GM12878 (cell line): ENCODE data around the gene RPS2. TPM values are rescaled to one million over a fixed set of nuclear protein-coding genes. Genes with fewer than 3 reads are reported as not detected.

Source experiments
- ATF2 ChIP-seq: IDR thresholded peaks from 2 replicates; pipeline ENCODE4 v1.6.1; 2012; ENCODE audit warnings: low read length, inconsistent platforms
- ATF7 ChIP-seq: fragments of 450-650 bp; IDR thresholded peaks from 2 replicates; pipeline ENCODE4 v1.6.1; 2016; ENCODE audit warnings: low read depth, mild to moderate bottlenecking
- BACH1 ChIP-seq: fragments of 450-650 bp; IDR thresholded peaks from 2 replicates; pipeline ENCODE4 v1.6.1; 2017; ENCODE audit warnings: mild to moderate bottlenecking, borderline replicate concordance
- CREB1 ChIP-seq: IDR thresholded peaks from 2 replicates; pipeline ENCODE4 v1.6.1; 2012; ENCODE audit warnings: low read depth, mild to moderate bottlenecking, inconsistent platforms
- E2F4 ChIP-seq: IDR thresholded peaks from 2 replicates; pipeline ENCODE4 v1.6.1; 2012; ENCODE audit warnings: low read depth, low read length, improper control_type of control experiment
- EED ChIP-seq: sonication (generic); IDR thresholded peaks from 2 replicates; pipeline ENCODE4 v1.6.1; 2016; ENCODE audit warnings: antibody characterized with exemption, low read depth
- FOS ChIP-seq: IDR thresholded peaks from 3 replicates; pipeline ENCODE4 v1.6.1; 2011; ENCODE audit warnings: borderline replicate concordance; ENCODE audit not compliant: insufficient read length; ENCODE audit errors: extremely low read depth
- IRF3 ChIP-seq: fragments of 450-650 bp; IDR thresholded peaks from 2 replicates; pipeline ENCODE4 v1.6.1; 2014; ENCODE audit warnings: mild to moderate bottlenecking
- MXI1 ChIP-seq: fragments of 150-350 bp; IDR thresholded peaks from 2 replicates; pipeline ENCODE4 v1.6.1; 2011; ENCODE audit warnings: low read depth, mild to moderate bottlenecking, inconsistent platforms, low read length, improper control_type of control experiment
- MYC ChIP-seq: IDR thresholded peaks from 2 replicates; pipeline ENCODE4 v1.6.1; 2011; ENCODE audit warnings: mild to moderate bottlenecking, low read length, moderate library complexity, inconsistent platforms; ENCODE audit not compliant: insufficient read depth, insufficient replicate concordance, insufficient read length, severe bottlenecking
- RCOR1 ChIP-seq: conservative IDR thresholded peaks from 2 replicates; pipeline ENCODE4 v1.6.1; 2012; ENCODE audit warnings: low read depth, low read length, improper control_type of control experiment
- SIN3A ChIP-seq: IDR thresholded peaks from 2 replicates; pipeline ENCODE4 v1.6.1; 2012; ENCODE audit warnings: low read depth, low read length, improper control_type of control experiment
- SIX5 ChIP-seq: IDR thresholded peaks from 2 replicates; pipeline ENCODE4 v1.6.1; 2011; ENCODE audit warnings: mild to moderate bottlenecking, low read depth, low read length, moderate library complexity; ENCODE audit not compliant: severe bottlenecking
- SPI1 ChIP-seq: IDR thresholded peaks from 2 replicates; pipeline ENCODE4 v1.6.1; 2011; ENCODE audit warnings: low read depth, mild to moderate bottlenecking, low read length, moderate library complexity, borderline replicate concordance; ENCODE audit not compliant: insufficient read depth
- SRF ChIP-seq, 2 experiments: IDR thresholded peaks; 2 replicates each; pipeline ENCODE4 v1.6.1; 2011; ENCODE audit warnings: low read depth in 2 of 2, low read length in 2 of 2, mild to moderate bottlenecking in 1 of 2, moderate library complexity in 1 of 2
- TARDBP ChIP-seq: IDR thresholded peaks from 2 replicates; pipeline ENCODE4 v1.6.1; 2016; ENCODE audit warnings: borderline replicate concordance
- ZBTB33 ChIP-seq: fragments of 450-650 bp; IDR thresholded peaks from 2 replicates; pipeline ENCODE4 v1.6.1; 2017; ENCODE audit warnings: mild to moderate bottlenecking
- ZNF384 ChIP-seq: IDR thresholded peaks from 2 replicates; pipeline ENCODE4 v1.6.1; 2012; ENCODE audit warnings: low read depth, mild to moderate bottlenecking, low read length, improper control_type of control experiment, borderline replicate concordance
- ZNF592 ChIP-seq: fragments of 450-650 bp; IDR thresholded peaks from 2 replicates; pipeline ENCODE4 v1.6.1; 2017; ENCODE audit warnings: mild to moderate bottlenecking, moderate library complexity
- polyA plus RNA-seq, 11 experiments: library from polyadenylated mRNA; depleted of rRNA in 4 of 11; unstranded in 6 of 11; stranded (reverse) in 5 of 11; fragments of >200 nt; fragmentation: Nextera tagmentation in 4 of 11; fragmentation: Illumina TruSeq in 1 of 11; extraction: Ambion mirVana in 4 of 11; extraction: Trizol in 1 of 11; gene quantifications; 1 replicate in 1 of 11; 2 replicates in 10 of 11; pipeline versions ENCODE4 v1.2.1 to v1.2.3, GENCODE V29; 2011 to 2016; ENCODE audit warnings: inconsistent platforms in 2 of 11, missing spikeins in 2 of 11, low read depth in 1 of 11
- total RNA-seq, 4 experiments: library from RNA; depleted of rRNA in 3 of 4; stranded (reverse); fragments of >200 nt in 3 of 4; fragmentation: Illumina TruSeq in 1 of 4; extraction: Trizol in 1 of 4; gene quantifications; 2 replicates each; pipeline versions ENCODE4 v1.2.1 to v1.2.3, GENCODE V29; 2013 to 2021

RPS2 gene
- total and polyA plus RNA-seq, 10 of the 15 experiments (the other 5 are each of a cell fraction or from before 2014, with no cell fraction given), result 1,295 to 7,121 (median 3,933) TPM

GRCh38 chr16:1942810-1943726 lies 21.6 kb downstream of the RPS2 start, which contains the start of gene MSRB1 (continued):
- no peak for TF ChIP-seq RCOR1
- no peak for TF ChIP-seq EED
- TF ChIP-seq ZBTB33, result no peak
- no peak for TF ChIP-seq TARDBP
- TF ChIP-seq ATF7, result no peak
- no peak; the same call in 1 of the 2 replicates for TF ChIP-seq MXI1
- no peak for TF ChIP-seq ATF2
- no peak for TF ChIP-seq FOS
- TF ChIP-seq CREB1, result peak; percentile 34; the same call in 1 of the 2 replicates
- TF ChIP-seq SIX5, result no peak
- TF ChIP-seq SIN3A, result peak; percentile 34; the same call in 1 of the 2 replicates
- TF ChIP-seq SPI1, result peak; percentile 37; the same call in 1 of the 2 replicates
- TF ChIP-seq SRF (IDR thresholded peaks at IDR 0.05; ENCODE audit: low read depth in 2 of 2, low read length in 2 of 2), result no peak
- no peak for TF ChIP-seq ZNF384
- no peak for TF ChIP-seq MYC
- TF ChIP-seq BACH1, result peak; percentile 17; the same call in 1 of the 2 replicates
- no peak for TF ChIP-seq ZNF592
- 0 out of 2 replicates have a peak, but pooled peaks have one; percentile 28 for TF ChIP-seq IRF3
- no peak for TF ChIP-seq E2F4
